PC-9 (cell line): ENCODE data around the gene MYOF. TPM values are rescaled to one million over a fixed set of nuclear protein-coding genes. Genes with fewer than 3 reads are reported as not detected.
"Not testable (repeated sequence)": the region's sequence is repeated elsewhere in the genome, so short reads cannot be mapped to it uniquely, and the experiment has no call there.

ENCODE experiments used
- BruUV-seq: library from RNA; stranded (reverse); fragments of 400-500 nt; replicated peaks from 2 replicates; lab custom pipeline; 2021; lab: Mats Ljungman, UMichigan
- CTCF ChIA-PET: fragments of 300-600 bp; sonication (Branson Sonifier 250); formaldehyde crosslinking; loops from one replicate; lab custom pipeline; 2022; ENCODE audit warnings: antibody characterized with exemption; lab: Charles Lee
- POLR2A ChIA-PET: fragments of 300-600 bp; sonication (Branson Sonifier 250); formaldehyde crosslinking; loops from one replicate; lab custom pipeline; 2022; ENCODE audit warnings: antibody characterized with exemption; ENCODE audit not compliant: unreplicated experiment; lab: Charles Lee
- DNase-seq, 2 experiments: peaks; one replicate each; pipeline versions ENCODE4 v3.0.0 to v3.0.0-alpha.2; 2015 to 2022; ENCODE audit warnings: mixed read lengths in 1 of 2
- H2AFZ ChIP-seq: fragments of 200-600 bp; sonication (generic); 2 replicates; pipeline ENCODE4 v1.8.1; 2017; ENCODE audit warnings: antibody characterized with exemption
- H3F3A ChIP-seq: fragments of 200-600 bp; sonication (generic); 2 replicates; pipeline ENCODE4 v1.8.1; 2017; ENCODE audit warnings: antibody characterized with exemption, mild to moderate bottlenecking, low read depth; ENCODE audit not compliant: insufficient read depth
- H3K27ac ChIP-seq: fragments of 200-600 bp; sonication (generic); 2 replicates; pipeline ENCODE4 v1.6.1; 2016; ENCODE audit warnings: mixed run types
- H3K27me3 ChIP-seq: fragments of 200-600 bp; sonication (generic); 2 replicates; pipeline ENCODE4 v1.6.1; 2016; ENCODE audit warnings: low read depth, mixed run types; ENCODE audit not compliant: insufficient read depth
- H3K36me3 ChIP-seq: fragments of 200-600 bp; sonication (generic); 2 replicates; pipeline ENCODE4 v1.6.1; 2016; ENCODE audit warnings: low read depth, mixed run types
- H3K4me1 ChIP-seq: fragments of 200-600 bp; sonication (generic); replicated peaks from 2 replicates; pipeline ENCODE4 v1.6.1; 2016; ENCODE audit warnings: mixed run types; ENCODE audit not compliant: insufficient read depth
- H3K4me2 ChIP-seq: fragments of 200-600 bp; sonication (generic); 2 replicates; pipeline ENCODE4 v1.6.1; 2017; ENCODE audit warnings: mixed run types
- H3K4me3 ChIP-seq: fragments of 200-600 bp; sonication (generic); 2 replicates; pipeline ENCODE4 v1.6.1; 2016; ENCODE audit warnings: mixed run types
- H3K79me2 ChIP-seq: fragments of 200-600 bp; sonication (generic); 2 replicates; pipeline ENCODE4 v1.6.1; 2017; ENCODE audit warnings: low read depth, mixed run types
- H3K9me2 ChIP-seq: fragments of 200-600 bp; sonication (generic); 2 replicates; pipeline ENCODE4 v1.8.1; 2017; ENCODE audit warnings: mild to moderate bottlenecking; ENCODE audit not compliant: insufficient read depth
- H3K9me3 ChIP-seq: fragments of 200-600 bp; sonication (generic); 2 replicates; pipeline ENCODE4 v1.8.1; 2016; ENCODE audit warnings: low read depth; ENCODE audit not compliant: insufficient read depth
- H4K20me1 ChIP-seq: fragments of 200-600 bp; sonication (generic); 2 replicates; pipeline ENCODE4 v1.8.1; 2017; ENCODE audit not compliant: insufficient read depth
- CTCF ChIP-seq: fragments of 200-600 bp; sonication (generic); conservative IDR thresholded peaks from 2 replicates; pipeline ENCODE4 v1.6.1; 2017; ENCODE audit warnings: mixed run types, antibody characterized with exemption, mild to moderate bottlenecking, moderate library complexity
- EZH2 ChIP-seq: fragments of 200-600 bp; sonication (generic); IDR thresholded peaks from 2 replicates; pipeline ENCODE4 v1.8.0; 2017; ENCODE audit warnings: antibody characterized with exemption, low read depth
- intact Hi-C: fragments of 100-400 bp; cut with micrococcal nuclease; formaldehyde crosslinking; loops from one replicate; pipeline ENCODE4 v1.10.0; 2022; ENCODE audit not compliant: unreplicated experiment
- total RNA-seq: library from RNA; stranded (reverse); gene quantifications from 2 replicates; pipeline ENCODE4 v1.2.3, GENCODE V29; 2021

Gene MYOF
- total RNA-seq, 1 experiment from 2014 or later = 274 TPM

- no peak overlapping the region for H3K4me2 ChIP-seq
- H3K4me1 ChIP-seq = no peaks in the 10 kb centered on the region
- H3K4me3 ChIP-seq = no peak overlapping the region
- ChIA-PET CTCF (no interaction called here), POLR2A (interaction anchor here (0.7 kb wide), 1 partner anchor 118 kb away, joined by 3 read pairs; no protein-coding TSS in a partner anchor)
- TF ChIP-seq CTCF = no peak
- TF ChIP-seq EZH2 = no peak
- no peak overlapping the region for H3K27ac ChIP-seq
- no TSS peak for BruUV-seq
- no peaks in the 10 kb centered on the region for H3K79me2 ChIP-seq
- no peaks in the 10 kb centered on the region for H3K9me3 ChIP-seq
- no peaks in the 10 kb centered on the region for H3F3A ChIP-seq
- intact Hi-C loops = no loop called here
- DNase-seq = no peak
- H2AFZ ChIP-seq = no peak overlapping the region
- H3K9me2 ChIP-seq = no peaks in the 10 kb centered on the region
- H3K27me3 ChIP-seq = no peaks in the 10 kb centered on the region
- H4K20me1 ChIP-seq = no peaks in the 10 kb centered on the region
- H3K36me3 ChIP-seq = no peaks in the 10 kb centered on the region
These were observed 163.0 kb downstream of the MYOF start for GRCh38 chr10:93319096-93319495.

- Histone ChIP-seq H3K4me1 (no peaks in the 10 kb centered on the region), H3K27me3 (no peaks in the 10 kb centered on the region), H3K79me2 (no peaks in the 10 kb centered on the region), H3F3A (no peaks in the 10 kb centered on the region), H3K4me2 (no peak overlapping the region), H3K4me3 (no peak overlapping the region), H3K36me3 (no peaks in the 10 kb centered on the region), H3K9me3 (no peaks in the 10 kb centered on the region), H3K9me2 (no peaks in the 10 kb centered on the region), H3K27ac (no peak overlapping the region), H2AFZ (no peak overlapping the region), H4K20me1 (no peaks in the 10 kb centered on the region)
- BruUV-seq = no TSS peak
- intact Hi-C loops = no loop called here
- TF ChIP-seq CTCF (no peak), EZH2 (no peak)
- ChIA-PET CTCF (no interaction called here), POLR2A (no interaction called here)
- DNase-seq = no peak
These were observed 166.9 kb downstream of the MYOF start for GRCh38 chr10:93315246-93315645.

- H3K27ac ChIP-seq, H3K9me3 ChIP-seq, intact Hi-C loops, H4K20me1 ChIP-seq, BruUV-seq, H3F3A ChIP-seq, H2AFZ ChIP-seq, POLR2A ChIA-PET, H3K79me2 ChIP-seq, H3K9me2 ChIP-seq, CTCF ChIA-PET, H3K4me2 ChIP-seq, H3K4me3 ChIP-seq, H3K27me3 ChIP-seq, H3K4me1 ChIP-seq, H3K36me3 ChIP-seq, DNase-seq: not testable (repeated sequence)
These were observed 167.5 kb downstream of the MYOF start for GRCh38 chr10:93314656-93315055.

GRCh38 chr10:93313798-93314197 is 168.3 kb downstream of the MYOF start:
- no peaks in the 10 kb centered on the region for H3K27me3 ChIP-seq
- intact Hi-C loops = no loop called here
- H3K9me3 ChIP-seq = no peaks in the 10 kb centered on the region
- H3K4me1 ChIP-seq = no peaks in the 10 kb centered on the region
- ChIA-PET POLR2A (no interaction called here), CTCF (no interaction called here)
- no peak for DNase-seq
- TF ChIP-seq CTCF (no peak), EZH2 (no peak)
- no peak overlapping the region for H3K27ac ChIP-seq
- no peaks in the 10 kb centered on the region for H3K36me3 ChIP-seq
- H3K9me2 ChIP-seq = no peaks in the 10 kb centered on the region
- no peaks in the 10 kb centered on the region for H4K20me1 ChIP-seq
- no peaks in the 10 kb centered on the region for H3K79me2 ChIP-seq
- H3K4me2 ChIP-seq = no peak overlapping the region
- no peak overlapping the region for H2AFZ ChIP-seq
- no TSS peak for BruUV-seq
- no peak overlapping the region for H3K4me3 ChIP-seq
- no peaks in the 10 kb centered on the region for H3F3A ChIP-seq
